NCI-H345 (cell line): Measurements from ENCODE around the gene CAMK1D.

ENCODE experiments used
- DNase-seq: peaks from one replicate; lab custom pipeline; 2025; lab: John Stamatoyannopoulos, UW

Gene CAMK1D

GRCh38 chr10:12597176-12597575 is 247.8 kb downstream of the CAMK1D start:
- no peak for DNase-seq

GRCh38 chr10:12597788-12598765 is 248.7 kb downstream of the CAMK1D start:
- peak; percentile 94 for DNase-seq

GRCh38 chr10:12600652-12601051 is 251.3 kb downstream of the CAMK1D start:
- DNase-seq = no peak

GRCh38 chr10:12602521-12602920 is 253.2 kb downstream of the CAMK1D start:
- peak; percentile 70 for DNase-seq

- DNase-seq = no peak
Measured at GRCh38 chr10:12603766-12604470, 254.6 kb downstream of the CAMK1D start.

- DNase-seq = peak; percentile 88
Measured at GRCh38 chr10:12605580-12606405, 256.4 kb downstream of the CAMK1D start.

GRCh38 chr10:12606461-12606860 is 257.1 kb downstream of the CAMK1D start:
- peak; percentile 90 for DNase-seq

- peak; percentile 77 for DNase-seq
Measured at GRCh38 chr10:12608761-12609160, 259.4 kb downstream of the CAMK1D start.

GRCh38 chr10:12609435-12609834 is 260.1 kb downstream of the CAMK1D start:
- DNase-seq = no peak

GRCh38 chr10:12613136-12613535 is 263.8 kb downstream of the CAMK1D start:
- DNase-seq = no peak

GRCh38 chr10:12614177-12614995 is 265.0 kb downstream of the CAMK1D start:
- DNase-seq = no peak

GRCh38 chr10:12615296-12616220 is 266.2 kb downstream of the CAMK1D start:
- DNase-seq = no peak

GRCh38 chr10:12617191-12618175 is 268.1 kb downstream of the CAMK1D start:
- peak; percentile 47 for DNase-seq

- no peak for DNase-seq
Measured at GRCh38 chr10:12622016-12622415, 272.7 kb downstream of the CAMK1D start.

- DNase-seq = no peak
Measured at GRCh38 chr10:12622691-12623090, 273.3 kb downstream of the CAMK1D start.

- no peak for DNase-seq
Measured at GRCh38 chr10:12625393-12626023, 276.2 kb downstream of the CAMK1D start.

GRCh38 chr10:12628153-12628552 is 278.8 kb downstream of the CAMK1D start:
- no peak for DNase-seq
